K562 (cell line): Measurements from ENCODE around the gene PITRM1. TPM values are rescaled to one million over a fixed set of nuclear protein-coding genes. Genes with fewer than 3 reads are reported as not detected.

Source experiments
- ATAC-seq: fragments of 200-7000 bp; cut with Tn5 transposase; 3 replicates; pipeline ENCODE4 v1.9.1; 2020; ENCODE audit warnings: moderate library complexity
- BruUV-seq: library from RNA; stranded (reverse); fragments of 400-500 nt; replicated peaks from 2 replicates; lab custom pipeline; 2021; lab: Mats Ljungman, UMichigan
- CTCF ChIA-PET: fragments of 300-600 bp; formaldehyde crosslinking; extraction: SDS; loops from one replicate; lab custom pipeline; 2021; ENCODE audit warnings: low intra/inter-chr PET ratio; lab: Yijun Ruan, JAX
- POLR2A ChIA-PET: fragments of 300-600, 350-650 bp; sonication (Branson Sonifier 250); formaldehyde crosslinking; extraction: SDS; loops from one replicate; lab custom pipeline; 2021; ENCODE audit warnings: antibody characterized with exemption, inconsistent platforms; lab: Yijun Ruan, JAX
- DNase-seq, 4 experiments: peaks; one replicate each; pipeline versions ENCODE4 v3.0.0 to v3.0.0-alpha.2; 2011 to 2018; ENCODE audit warnings: low spot score in 3 of 4, mixed read lengths in 3 of 4; ENCODE audit errors: extremely low read depth in 1 of 4
- FAIRE-seq: peaks from 2 replicates; lab custom pipeline; 2011; peaks lifted over from hg19 to GRCh38; lab: Jason Lieb, UNC
- H2AFZ ChIP-seq: 2 replicates; pipeline ENCODE4 v1.6.0; 2011; ENCODE audit warnings: low read depth, low read length, control low read depth, inconsistent platforms
- H3K27ac ChIP-seq: fragments of 200-600 bp; 3 replicates; pipeline ENCODE4 v1.8.0; 2011; ENCODE audit warnings: low read depth, mild to moderate bottlenecking, control low read depth, inconsistent platforms, low read length, moderate library complexity, mixed read lengths; ENCODE audit errors: extremely low read depth
- H3K27me3 ChIP-seq, 2 experiments: fragments of 300-600 bp in 1 of 2; 2 replicates in 1 of 2; 3 replicates in 1 of 2; pipeline versions ENCODE4 v1.6.0 to v1.8.0; 2011; ENCODE audit warnings: inconsistent platforms in 2 of 2, low read length in 2 of 2, mild to moderate bottlenecking in 1 of 2, mixed read lengths in 1 of 2, moderate library complexity in 1 of 2; ENCODE audit not compliant: control insufficient read depth in 2 of 2, insufficient read depth in 2 of 2
- H3K36me3 ChIP-seq: fragments of 300-600 bp; 3 replicates; pipeline ENCODE4 v1.8.0; 2011; ENCODE audit warnings: mild to moderate bottlenecking, low read length, inconsistent platforms; ENCODE audit not compliant: control insufficient read depth, insufficient read depth
- H3K4me1 ChIP-seq, 2 experiments: fragments of 200-600 bp in 1 of 2; replicated peaks in 1 of 2; 2 replicates in 1 of 2; 3 replicates in 1 of 2; pipeline versions ENCODE4 v1.5.1 to v1.8.0; 2011; ENCODE audit warnings: inconsistent platforms in 2 of 2, low read length in 2 of 2, mild to moderate bottlenecking in 1 of 2, mixed read lengths in 1 of 2, moderate library complexity in 1 of 2; ENCODE audit not compliant: control insufficient read depth in 2 of 2, insufficient read depth in 2 of 2
- H3K4me2 ChIP-seq: 2 replicates; pipeline ENCODE4 v1.6.1; 2011; ENCODE audit warnings: low read length, control low read depth, inconsistent platforms, mixed read lengths; ENCODE audit not compliant: insufficient read depth
- H3K4me3 ChIP-seq: fragments of 200-600 bp; sonication (generic), shearing (Covaris generic); 2 replicates; pipeline ENCODE4 v1.5.1; 2016; ENCODE audit warnings: control low read depth, inconsistent platforms
- H3K79me2 ChIP-seq: fragments of 200-600 bp; 3 replicates; pipeline ENCODE4 v1.8.0; 2011; ENCODE audit warnings: low read length, inconsistent platforms; ENCODE audit not compliant: control insufficient read depth, insufficient read depth
- H3K9ac ChIP-seq, 2 experiments: 2 replicates each; pipeline versions ENCODE4 v1.6.0 to v1.6.1; 2011; ENCODE audit warnings: low read depth in 2 of 2, low read length in 2 of 2, control low read depth in 1 of 2, inconsistent platforms in 1 of 2, mild to moderate bottlenecking in 1 of 2, mixed read lengths in 1 of 2; ENCODE audit not compliant: insufficient read depth in 1 of 2
- H3K9me1 ChIP-seq: one replicate; pipeline ENCODE4 v1.6.0; 2011; ENCODE audit warnings: inconsistent platforms, mild to moderate bottlenecking, low read length, moderate library complexity; ENCODE audit not compliant: control insufficient read depth, insufficient read depth
- H3K9me3 ChIP-seq: replicated peaks from 2 replicates; pipeline ENCODE4 v1.5.1; 2011; ENCODE audit warnings: low read depth, low read length, inconsistent platforms; ENCODE audit not compliant: control insufficient read depth, insufficient read depth
- H4K20me1 ChIP-seq: replicated peaks from 2 replicates; pipeline ENCODE4 v1.6.1; 2011; ENCODE audit warnings: low read length, inconsistent platforms, mixed read lengths; ENCODE audit not compliant: control insufficient read depth, insufficient read depth
- CREB1 ChIP-seq, 2 experiments: sonication (generic) in 1 of 2; formaldehyde crosslinking in 1 of 2; IDR thresholded peaks; 2 replicates each; pipeline versions ENCODE4 v1.6.1 to v1.8.0; 2012 to 2022; ENCODE audit warnings: inconsistent platforms in 1 of 2, mild to moderate bottlenecking in 1 of 2, missing genetic modification reagents in 1 of 2, moderate library complexity in 1 of 2
- MXD1 ChIP-seq: fragments of 250-450 bp; sonication (Bioruptor Pico); IDR thresholded peaks from 2 replicates; pipeline ENCODE4 v1.8.0; 2021; ENCODE audit warnings: borderline replicate concordance, mild to moderate bottlenecking, moderate library complexity; ENCODE audit not compliant: poor library complexity, severe bottlenecking
- NUFIP1 ChIP-seq: fragments of 450-650 bp; IDR thresholded peaks from 2 replicates; pipeline ENCODE4 v1.6.1; 2018; ENCODE audit not compliant: partially characterized antibody
- SRSF3 ChIP-seq: fragments of 200-400 bp; formaldehyde crosslinking; IDR thresholded peaks from 2 replicates; pipeline ENCODE4 v1.6.1; 2016; ENCODE audit warnings: mild to moderate bottlenecking, low read length, moderate library complexity; ENCODE audit not compliant: insufficient read depth
- VEZF1 ChIP-seq: fragments of 200-800 bp; sonication (Bioruptor generic); IDR thresholded peaks from 2 replicates; pipeline ENCODE4 v1.6.1; 2017; ENCODE audit warnings: missing genetic modification characterization, missing compliant biosample characterization
- XRCC3 ChIP-seq: fragments of 450-650 bp; IDR thresholded peaks from 2 replicates; pipeline ENCODE4 v1.6.1; 2017; ENCODE audit warnings: mild to moderate bottlenecking, moderate library complexity
- XRCC5 ChIP-seq: fragments of 200-400 bp; formaldehyde crosslinking; IDR thresholded peaks from 2 replicates; pipeline ENCODE4 v1.6.1; 2017; ENCODE audit warnings: low read depth, mild to moderate bottlenecking, low read length
- ZBTB7A ChIP-seq: IDR thresholded peaks from 2 replicates; pipeline ENCODE4 v1.6.1; 2011; ENCODE audit warnings: low read depth, mild to moderate bottlenecking, low read length, moderate library complexity, borderline replicate concordance; ENCODE audit not compliant: control insufficient read depth
- ZFP36 ChIP-seq: fragments of 150-350 bp; IDR thresholded peaks from 2 replicates; pipeline ENCODE4 v1.6.1; 2018; ENCODE audit warnings: low read length, low read depth; ENCODE audit not compliant: partially characterized antibody
- ZNF551 ChIP-seq: fragments of 250-450 bp; sonication (Bioruptor Pico); IDR thresholded peaks from 2 replicates; pipeline ENCODE4 v1.5.0; 2021; ENCODE audit warnings: mild to moderate bottlenecking, moderate library complexity
- ZNF780A ChIP-seq: fragments of 250-450 bp; sonication (Bioruptor Pico); IDR thresholded peaks from 2 replicates; pipeline ENCODE4 v1.5.0; 2021; ENCODE audit warnings: mild to moderate bottlenecking
- WGBS: fragments of 100-300 bp; shearing (Covaris generic); methylation state at CpG from one replicate; pipeline ENCODE4 v1.1.6; 2016; ENCODE audit warnings: low coverage, mixed read lengths; ENCODE audit not compliant: insufficient coverage; ENCODE audit errors: missing lambda C conversion rate; 5-methylcytosine and 5-hydroxymethylcytosine counted together
- in situ Hi-C: fragments of 300-500 bp; cut with MboI; formaldehyde crosslinking; loops from 4 replicates; pipeline ENCODE4 v1.15.0; 2018; ENCODE audit warnings: inconsistent platforms, mixed read lengths
- intact Hi-C: fragments of 100-400 bp; cut with micrococcal nuclease; formaldehyde crosslinking; loops from 2 replicates; pipeline ENCODE4 v1.14.2; 2022
- polyA plus RNA-seq, 8 experiments: library from polyadenylated mRNA; depleted of rRNA in 4 of 8; stranded (reverse) in 5 of 8; unstranded in 3 of 8; fragments of >200 nt; fragmentation: Nextera tagmentation in 2 of 8; fragmentation: Illumina TruSeq in 1 of 8; extraction: Ambion mirVana in 2 of 8; extraction: Trizol in 1 of 8; gene quantifications; 2 replicates each; pipeline versions ENCODE4 v1.2.1 to v1.2.3, GENCODE V29; 2011 to 2014; ENCODE audit warnings: inconsistent platforms in 1 of 8, missing spikeins in 1 of 8
- total RNA-seq, 7 experiments: library from RNA; depleted of rRNA in 6 of 7; stranded (reverse); fragments of >200 nt in 6 of 7; fragmentation: Illumina TruSeq in 2 of 7; extraction: Trizol in 2 of 7; gene quantifications; 2 replicates each; pipeline versions ENCODE4 v1.2.1 to v1.2.3, GENCODE V29; 2011 to 2021; ENCODE audit warnings: low replicate concordance in 1 of 7
- TF ChIP-seq, protein P1 (sequence below): fragments of 150-350 bp; IDR thresholded peaks from 2 replicates; pipeline ENCODE4 v1.6.1; 2014; ENCODE audit warnings: low read depth, mild to moderate bottlenecking, low read length, borderline replicate concordance
- TF ChIP-seq, protein P2 (sequence below): sonication (generic); formaldehyde crosslinking; IDR thresholded peaks from 2 replicates; pipeline ENCODE4 v1.8.0; 2022; ENCODE audit warnings: missing genetic modification reagents, mild to moderate bottlenecking, moderate library complexity, borderline replicate concordance

PITRM1 gene
- total and polyA plus RNA-seq, 9 of the 15 experiments (the other 6 are each of a cell fraction or from before 2014, with no cell fraction given) = 21.1 to 70.4 (median 39.7) TPM

DNA sequence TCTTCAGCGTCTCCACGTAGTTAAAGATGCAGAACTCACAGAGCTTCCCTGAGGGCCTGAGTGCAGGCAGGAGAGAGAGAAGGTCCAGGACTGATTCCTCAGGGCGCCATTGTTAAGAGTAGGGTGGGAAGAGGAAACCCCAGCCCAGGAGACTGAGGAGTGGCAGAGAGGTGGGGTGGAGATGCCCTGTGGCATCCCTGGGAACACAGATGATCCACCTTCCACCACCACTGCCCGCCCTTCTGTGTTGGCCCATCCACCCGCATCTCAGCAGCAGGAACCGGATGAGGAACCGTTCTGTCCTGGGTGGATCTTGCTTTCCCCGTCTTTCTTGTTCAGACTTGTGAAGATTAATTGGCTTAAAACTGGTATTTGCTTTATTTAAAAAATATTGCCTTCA is 56.9 kb downstream of the PITRM1 start:
- intact Hi-C loops (no loop called here), in situ Hi-C loops (no loop called here)
- H3K4me1 ChIP-seq = peaks cover 0 to 5% of the 10 kb centered on the region in 2 experiments; a peak in 2 of 5 replicates
- ChIA-PET POLR2A (interaction anchor here (1.7 kb wide), 1 partner anchor 10 kb away, joined by 5 read pairs; no protein-coding TSS in a partner anchor), CTCF (no interaction called here)
- no peak overlapping the region for H3K27ac ChIP-seq
- no peak overlapping the region for H3K4me2 ChIP-seq
- H3K9ac ChIP-seq = no peak overlapping the region
- no peaks in the 10 kb centered on the region for H3K9me3 ChIP-seq
- H3K4me3 ChIP-seq = no peak overlapping the region
- WGBS = 90% methylated on average over 8 of the region's 8 CpGs
- no peak overlapping the region for H2AFZ ChIP-seq
- BruUV-seq = no TSS peak
- no peaks in the 10 kb centered on the region for H3K27me3 ChIP-seq
- H3K36me3 ChIP-seq = peaks cover 93% of the 10 kb centered on the region
- H3K9me1 ChIP-seq = no peaks in the 10 kb centered on the region
- H4K20me1 ChIP-seq = no peaks in the 10 kb centered on the region
- FAIRE-seq = no peak
- no peak for DNase-seq
- H3K79me2 ChIP-seq = no peaks in the 10 kb centered on the region
- ATAC-seq = no peak
- TF ChIP-seq NUFIP1 (no peak), ZNF780A (CRISPR knock-in tag) (no peak), VEZF1 (no peak), ZNF551 (CRISPR knock-in tag) (no peak), XRCC3 (no peak), ZBTB7A (no peak), ZFP36 (no peak), CREB1 (IDR thresholded peaks at IDR 0.05) (no peak), CREB1 (CRISPR knock-in tag; IDR thresholded peaks at IDR 0.05) (no peak), XRCC5 (no peak), MXD1 (CRISPR knock-in tag) (no peak), SRSF3 (no peak)
- TF ChIP-seq, protein P1, sequence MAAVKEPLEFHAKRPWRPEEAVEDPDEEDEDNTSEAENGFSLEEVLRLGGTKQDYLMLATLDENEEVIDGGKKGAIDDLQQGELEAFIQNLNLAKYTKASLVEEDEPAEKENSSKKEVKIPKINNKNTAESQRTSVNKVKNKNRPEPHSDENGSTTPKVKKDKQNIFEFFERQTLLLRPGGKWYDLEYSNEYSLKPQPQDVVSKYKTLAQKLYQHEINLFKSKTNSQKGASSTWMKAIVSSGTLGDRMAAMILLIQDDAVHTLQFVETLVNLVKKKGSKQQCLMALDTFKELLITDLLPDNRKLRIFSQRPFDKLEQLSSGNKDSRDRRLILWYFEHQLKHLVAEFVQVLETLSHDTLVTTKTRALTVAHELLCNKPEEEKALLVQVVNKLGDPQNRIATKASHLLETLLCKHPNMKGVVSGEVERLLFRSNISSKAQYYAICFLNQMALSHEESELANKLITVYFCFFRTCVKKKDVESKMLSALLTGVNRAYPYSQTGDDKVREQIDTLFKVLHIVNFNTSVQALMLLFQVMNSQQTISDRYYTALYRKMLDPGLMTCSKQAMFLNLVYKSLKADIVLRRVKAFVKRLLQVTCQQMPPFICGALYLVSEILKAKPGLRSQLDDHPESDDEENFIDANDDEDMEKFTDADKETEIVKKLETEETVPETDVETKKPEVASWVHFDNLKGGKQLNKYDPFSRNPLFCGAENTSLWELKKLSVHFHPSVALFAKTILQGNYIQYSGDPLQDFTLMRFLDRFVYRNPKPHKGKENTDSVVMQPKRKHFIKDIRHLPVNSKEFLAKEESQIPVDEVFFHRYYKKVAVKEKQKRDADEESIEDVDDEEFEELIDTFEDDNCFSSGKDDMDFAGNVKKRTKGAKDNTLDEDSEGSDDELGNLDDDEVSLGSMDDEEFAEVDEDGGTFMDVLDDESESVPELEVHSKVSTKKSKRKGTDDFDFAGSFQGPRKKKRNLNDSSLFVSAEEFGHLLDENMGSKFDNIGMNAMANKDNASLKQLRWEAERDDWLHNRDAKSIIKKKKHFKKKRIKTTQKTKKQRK = no peak
- TF ChIP-seq, protein P2, sequence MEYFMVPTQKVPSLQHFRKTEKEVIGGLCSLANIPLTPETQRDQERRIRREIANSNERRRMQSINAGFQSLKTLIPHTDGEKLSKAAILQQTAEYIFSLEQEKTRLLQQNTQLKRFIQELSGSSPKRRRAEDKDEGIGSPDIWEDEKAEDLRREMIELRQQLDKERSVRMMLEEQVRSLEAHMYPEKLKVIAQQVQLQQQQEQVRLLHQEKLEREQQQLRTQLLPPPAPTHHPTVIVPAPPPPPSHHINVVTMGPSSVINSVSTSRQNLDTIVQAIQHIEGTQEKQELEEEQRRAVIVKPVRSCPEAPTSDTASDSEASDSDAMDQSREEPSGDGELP (CRISPR knock-in tag) = no peak
